ENCODE measurements around the gene EYS.

DNA sequence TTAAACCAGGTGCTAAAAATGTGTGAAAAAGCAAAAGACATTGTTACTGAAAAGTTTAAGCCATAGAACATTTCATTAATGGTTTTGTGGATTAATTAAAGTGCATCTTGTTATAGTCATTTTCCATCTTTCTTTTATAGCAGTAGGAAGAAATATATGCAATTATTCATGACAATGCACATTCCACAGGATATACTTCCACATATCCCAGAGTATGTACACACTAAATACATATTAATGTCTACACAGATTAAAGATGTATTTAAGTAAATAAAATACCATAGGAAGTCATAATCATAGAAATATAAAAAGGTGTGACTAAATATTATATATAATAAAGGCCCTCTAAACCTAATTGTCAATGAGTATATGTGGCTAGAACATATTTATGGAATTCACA, 1492.7 kb downstream of the EYS start:
- TF ChIP-seq ZNF274 (IDR thresholded peaks at IDR 0.05; ENCODE audit: low read depth, low read length) (no peak), SUZ12 (IDR thresholded peaks at IDR 0.05; ENCODE audit: extremely low read depth, insufficient read depth, insufficient read length) (no peak), YY1 (IDR thresholded peaks at IDR 0.05; ENCODE audit: insufficient read depth, insufficient read length) (no peak)
